Ovary (tissue), 3 donors: ENCODE data around the gene CFAP73.
A peak's percentile ranks its signal among the peaks of the same experiment; 100 is the strongest.

Source experiments
- CTCF ChIP-seq, 3 donors: fragments of 450-650 bp in 2 of 3; fragments of 200-600 bp in 1 of 3; IDR thresholded peaks; one replicate each; pipeline versions ENCODE4 v1.5.1 to v1.8.0; 2016 to 2022; ENCODE audit warnings: antibody characterized with exemption in 3 of 3, mild to moderate bottlenecking in 1 of 3
- POLR2A ChIP-seq: fragments of 450-650 bp; IDR thresholded peaks from one replicate; pipeline ENCODE4 v1.6.1; 2017; ENCODE audit warnings: antibody characterized with exemption, mild to moderate bottlenecking, moderate library complexity
- donor health status: DM: no; HTN: no; CAD: no.

GRCh38 chr12:113196990-113197389 is 47.5 kb downstream of the CFAP73 start:
- peak; percentile 28 to 61 (median 39) for TF ChIP-seq CTCF (IDR thresholded peaks at IDR 0.05)
- no peak for TF ChIP-seq POLR2A
